GM19035 (cell line): ENCODE results near the gene B3GAT1.
"Not testable (repeated sequence)": the region's sequence is repeated elsewhere in the genome, so short reads cannot be mapped to it uniquely, and the experiment has no call there.

Source experiments
- ATAC-seq: cut with Tn5 transposase; IDR thresholded peaks from one replicate; pipeline ENCODE4 v1.9.1; 2021; ENCODE audit not compliant: unreplicated experiment

B3GAT1 gene

DNA sequence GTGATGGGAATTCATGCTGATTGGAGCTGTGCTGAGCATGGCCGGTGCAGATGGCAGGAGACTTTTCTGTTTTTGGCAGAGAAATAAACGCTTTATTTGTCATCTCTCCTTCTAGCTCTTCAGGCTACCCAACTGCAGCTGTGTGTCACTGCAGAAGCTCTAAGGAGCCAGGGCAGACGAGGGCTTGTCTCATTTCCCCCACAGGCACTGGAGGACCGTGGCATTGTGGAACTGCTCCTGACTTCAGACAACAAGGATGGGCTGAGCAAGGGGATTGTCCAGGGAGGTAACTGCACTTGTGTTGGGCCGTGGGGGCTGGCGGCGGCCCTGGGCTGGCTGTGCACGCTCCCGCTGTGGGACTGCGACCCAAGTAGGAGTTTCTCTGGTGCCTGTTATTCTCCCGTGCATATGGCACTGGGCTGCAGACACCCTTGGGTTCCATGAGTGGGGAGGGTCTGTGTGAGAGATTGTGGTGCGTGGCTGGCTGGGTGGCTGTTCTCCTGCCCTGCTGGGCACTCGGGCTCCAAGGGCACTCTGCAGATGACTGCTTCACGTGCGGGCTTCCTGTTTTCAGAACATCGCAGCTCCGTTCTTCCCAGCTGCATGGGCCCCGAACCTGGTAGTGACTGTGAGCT lies 53.1 kb downstream of the B3GAT1 start:
- no peak for ATAC-seq

- no peak for ATAC-seq
Observed at GRCh38 chr11:134358165-134358855, 53.7 kb downstream of the B3GAT1 start.

DNA sequence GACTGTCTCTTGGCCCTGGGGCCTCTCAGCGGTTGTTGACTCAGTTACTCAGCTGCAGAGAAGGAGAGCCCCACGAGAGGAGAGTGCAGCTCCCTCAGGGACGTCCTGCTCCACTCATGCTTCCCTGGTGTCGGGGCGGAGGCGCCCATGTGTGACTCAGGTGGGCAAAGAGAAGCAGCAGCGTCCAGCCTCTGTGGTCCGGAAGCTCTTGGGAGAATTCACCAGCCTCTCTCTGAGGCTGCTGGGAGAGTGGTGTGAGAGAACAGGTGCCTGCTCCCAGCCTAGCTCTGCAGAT lies 54.5 kb downstream of the B3GAT1 start:
- no peak for ATAC-seq

DNA sequence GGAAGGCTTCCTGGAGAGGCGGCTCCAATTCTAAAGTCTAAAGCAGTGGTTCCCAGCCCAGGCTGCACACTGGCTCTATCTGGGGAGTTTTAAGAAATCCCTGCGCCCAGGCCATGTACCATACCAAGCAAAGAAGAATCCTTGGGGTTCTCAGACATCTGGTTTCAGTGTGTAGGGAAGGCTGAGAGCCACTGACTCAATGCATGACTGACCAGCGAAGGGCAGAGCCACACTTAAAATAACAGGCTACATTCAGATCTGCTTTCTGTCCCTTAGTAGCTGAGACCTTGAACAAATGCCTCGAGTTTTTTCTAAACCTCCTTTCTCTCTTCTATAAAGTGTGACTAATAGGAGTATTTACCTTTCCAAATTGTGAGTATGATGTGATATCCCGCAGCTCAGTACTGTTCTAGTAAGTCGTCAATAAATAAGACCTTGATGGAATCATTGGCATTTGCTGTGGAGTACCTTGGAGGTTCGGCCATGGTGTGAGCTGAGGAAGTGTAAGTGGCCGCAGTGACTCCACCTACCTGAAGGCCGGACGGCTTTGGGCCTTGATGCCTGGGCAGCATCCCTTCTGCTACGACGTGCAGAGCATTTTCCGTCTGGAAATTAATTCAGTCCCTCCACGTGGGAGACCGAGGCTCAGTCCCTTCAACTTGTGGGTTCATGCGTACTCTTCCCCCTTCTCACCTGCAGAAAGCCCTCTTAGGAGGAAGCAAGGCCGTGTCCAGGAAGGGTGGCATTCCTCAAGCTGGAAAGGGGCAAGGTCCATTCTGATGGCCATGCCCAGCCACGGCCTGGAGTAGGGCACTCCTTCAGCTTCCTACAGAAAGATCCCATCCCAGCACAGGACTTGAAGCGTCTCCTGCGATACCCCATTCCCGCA lies 55.1 kb downstream of the B3GAT1 start:
- ATAC-seq = no peak

DNA sequence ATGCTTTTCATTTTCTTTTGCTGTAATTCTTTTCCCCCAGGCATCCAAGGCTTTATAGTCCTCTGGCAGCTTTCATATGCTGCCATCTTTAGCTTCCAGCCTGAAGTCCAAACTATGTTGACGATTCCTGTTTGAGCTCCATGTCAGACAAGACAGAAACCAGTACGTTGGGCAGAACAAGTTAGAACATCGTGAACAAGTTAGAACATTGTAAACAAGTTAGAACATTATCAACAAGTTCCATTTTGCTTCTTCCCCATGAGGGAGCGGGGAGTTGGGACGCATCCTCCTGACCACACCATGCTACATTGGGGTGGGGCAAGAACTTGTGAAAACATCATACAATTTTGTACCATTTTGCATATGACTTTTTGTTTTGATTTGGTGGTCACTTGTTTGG lies 56.4 kb downstream of the B3GAT1 start:
- no peak for ATAC-seq

DNA sequence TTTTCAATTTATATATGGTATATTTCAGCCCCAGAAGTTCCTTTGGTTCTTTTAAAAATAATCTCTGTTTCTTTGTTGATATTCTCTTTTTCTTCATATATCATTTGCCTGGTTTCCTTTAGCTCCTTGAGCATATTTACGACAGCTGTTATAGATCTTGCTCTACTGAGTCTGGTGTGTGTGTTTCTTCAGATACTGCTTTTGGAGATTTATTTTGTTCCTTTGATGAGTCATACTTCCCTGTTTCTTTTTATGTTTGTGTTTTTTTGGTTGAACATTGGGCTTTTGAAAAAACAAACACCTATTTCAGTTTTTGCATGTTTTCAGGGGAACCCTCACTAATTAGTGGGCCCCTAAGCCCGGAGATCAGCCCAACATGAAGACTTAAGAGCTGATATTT lies 56.9 kb downstream of the B3GAT1 start:
- no peak for ATAC-seq

GRCh38 chr11:134352111-134352510 lies 59.9 kb downstream of the B3GAT1 start:
- no peak for ATAC-seq

DNA sequence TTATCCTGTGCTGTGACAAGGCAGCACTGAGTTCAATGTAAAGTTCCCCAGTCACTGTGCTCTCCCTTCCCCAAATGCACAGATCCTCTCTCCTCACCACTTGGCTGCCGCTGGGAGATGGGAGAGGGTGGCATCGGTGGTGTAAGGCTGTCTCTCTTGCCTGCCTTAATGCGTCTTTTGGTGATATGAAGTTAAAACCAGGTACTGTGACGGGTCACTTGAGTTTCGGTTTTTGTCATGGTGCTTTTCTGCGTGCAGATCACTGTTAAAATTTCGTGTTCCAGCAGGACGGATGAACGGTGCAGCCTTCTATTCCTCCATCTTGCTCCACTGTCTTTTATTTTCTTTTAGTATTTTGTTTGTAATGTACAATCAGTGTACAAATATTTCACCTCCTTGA lies 61.7 kb downstream of the B3GAT1 start:
- peak; percentile 66 for ATAC-seq

GRCh38 chr11:134349802-134350355 lies 62.2 kb downstream of the B3GAT1 start:
- no peak for ATAC-seq

DNA sequence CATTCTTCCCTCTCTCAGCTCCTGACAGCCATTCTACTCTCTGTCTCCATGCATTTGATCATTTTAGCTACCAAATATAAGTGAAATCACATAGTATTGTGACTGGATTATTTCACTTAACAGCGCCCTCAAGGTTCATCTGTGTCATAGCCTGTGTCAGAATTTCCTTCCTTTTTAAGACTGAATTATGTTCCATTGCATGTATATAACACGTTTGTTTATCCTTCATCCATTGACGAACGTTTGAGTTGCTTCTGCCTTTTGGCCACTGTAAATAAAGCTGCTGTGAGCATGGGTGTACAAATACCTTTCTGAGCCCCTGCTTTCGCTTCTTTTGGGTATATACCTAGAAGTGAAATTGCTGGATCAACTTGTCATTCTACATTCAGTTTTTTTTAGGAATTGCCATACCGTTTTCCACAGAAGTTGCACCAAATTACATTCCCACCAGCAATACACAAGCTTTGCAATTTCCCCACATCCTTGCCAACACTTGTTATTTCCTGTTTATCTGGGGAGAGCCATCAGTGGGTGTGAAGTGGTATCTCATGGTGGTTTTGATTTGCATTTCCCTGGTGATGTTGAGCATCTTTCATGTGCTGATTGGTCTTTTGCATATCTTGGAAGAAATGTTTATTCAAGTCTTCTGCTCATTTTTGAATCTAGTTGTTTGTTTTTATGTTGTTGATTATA lies 62.8 kb downstream of the B3GAT1 start:
- ATAC-seq = peak; percentile 53

DNA sequence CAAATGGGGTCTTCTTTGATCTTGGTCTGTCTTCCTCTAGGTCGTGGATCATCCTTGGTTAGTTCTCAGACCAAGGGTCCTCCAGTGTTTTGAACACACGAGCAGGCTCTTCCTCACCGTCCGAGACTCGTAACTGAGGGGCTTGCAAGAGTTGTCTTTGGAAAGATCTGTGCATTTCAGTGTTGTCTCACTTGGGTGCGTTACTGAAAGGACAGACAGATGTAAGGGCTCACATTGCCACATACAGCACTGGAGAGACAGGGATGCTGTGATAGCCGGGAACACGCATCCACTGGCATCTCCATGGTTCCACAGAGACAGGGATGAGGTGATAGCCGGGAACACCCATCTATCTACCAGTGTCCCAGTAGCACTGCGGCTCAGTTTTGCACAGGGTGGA lies 64.6 kb downstream of the B3GAT1 start:
- ATAC-seq = no peak

GRCh38 chr11:134346976-134347350 lies 65.1 kb downstream of the B3GAT1 start:
- no peak for ATAC-seq

GRCh38 chr11:134346101-134346975 lies 65.7 kb downstream of the B3GAT1 start:
- ATAC-seq = no peak

GRCh38 chr11:134345237-134345550 lies 66.8 kb downstream of the B3GAT1 start:
- no peak for ATAC-seq

DNA sequence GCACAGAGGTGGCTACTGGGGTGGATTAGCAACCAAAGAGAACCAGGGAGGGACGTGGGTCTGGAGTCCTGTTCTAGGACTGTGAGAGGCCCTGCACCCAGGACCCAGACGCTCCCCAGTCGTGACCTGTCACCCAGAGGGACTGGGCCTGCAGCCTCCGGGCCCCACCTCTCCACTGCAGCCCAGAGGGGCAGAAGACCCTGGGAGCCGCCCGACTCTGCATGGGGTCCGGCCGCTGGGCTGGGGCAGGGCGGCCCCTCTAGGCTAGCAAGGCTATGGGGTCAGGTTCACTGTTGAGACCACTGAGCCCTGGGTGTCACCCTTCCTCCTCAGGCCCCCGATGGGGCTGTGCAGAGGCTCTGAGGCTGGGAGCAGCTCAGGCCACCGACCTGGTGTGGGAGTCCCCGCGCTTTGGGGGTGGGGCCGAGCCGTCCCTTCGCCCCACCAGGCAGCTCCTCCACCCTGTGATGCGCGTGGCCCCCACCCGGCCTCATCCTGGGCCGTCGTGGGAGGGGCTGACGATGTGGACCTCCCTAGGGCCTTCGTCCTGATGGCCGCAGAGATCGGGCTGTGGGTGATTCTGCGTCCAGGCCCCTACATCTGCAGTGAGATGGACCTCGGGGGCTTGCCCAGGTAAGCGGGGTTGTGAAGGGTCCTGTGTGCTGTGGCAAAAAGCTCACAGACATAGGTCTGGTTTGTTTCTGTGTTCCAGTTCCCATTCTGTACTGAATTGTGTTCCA lies 67.4 kb downstream of the B3GAT1 start:
- not testable (repeated sequence) for ATAC-seq

DNA sequence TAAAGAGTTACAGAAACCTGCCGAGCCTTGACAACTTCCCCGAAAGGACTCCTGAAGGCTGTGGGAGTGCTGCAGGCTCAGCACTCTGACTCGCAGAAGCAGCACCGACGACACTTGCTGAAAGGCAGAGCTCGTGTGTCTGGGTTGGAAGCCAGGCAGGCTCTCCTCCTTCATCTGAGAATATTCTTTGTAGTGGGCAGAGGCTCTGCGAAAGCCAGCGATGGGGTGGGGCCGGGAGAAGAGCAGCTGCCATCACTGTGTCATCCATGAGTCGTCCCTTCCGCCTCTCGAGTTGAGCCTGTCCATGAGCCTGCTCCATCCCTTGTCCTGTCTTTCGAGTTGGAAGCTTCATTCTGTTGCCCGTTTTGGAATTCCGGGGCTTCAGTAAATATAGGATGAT lies 68.4 kb downstream of the B3GAT1 start:
- ATAC-seq = no peak

DNA sequence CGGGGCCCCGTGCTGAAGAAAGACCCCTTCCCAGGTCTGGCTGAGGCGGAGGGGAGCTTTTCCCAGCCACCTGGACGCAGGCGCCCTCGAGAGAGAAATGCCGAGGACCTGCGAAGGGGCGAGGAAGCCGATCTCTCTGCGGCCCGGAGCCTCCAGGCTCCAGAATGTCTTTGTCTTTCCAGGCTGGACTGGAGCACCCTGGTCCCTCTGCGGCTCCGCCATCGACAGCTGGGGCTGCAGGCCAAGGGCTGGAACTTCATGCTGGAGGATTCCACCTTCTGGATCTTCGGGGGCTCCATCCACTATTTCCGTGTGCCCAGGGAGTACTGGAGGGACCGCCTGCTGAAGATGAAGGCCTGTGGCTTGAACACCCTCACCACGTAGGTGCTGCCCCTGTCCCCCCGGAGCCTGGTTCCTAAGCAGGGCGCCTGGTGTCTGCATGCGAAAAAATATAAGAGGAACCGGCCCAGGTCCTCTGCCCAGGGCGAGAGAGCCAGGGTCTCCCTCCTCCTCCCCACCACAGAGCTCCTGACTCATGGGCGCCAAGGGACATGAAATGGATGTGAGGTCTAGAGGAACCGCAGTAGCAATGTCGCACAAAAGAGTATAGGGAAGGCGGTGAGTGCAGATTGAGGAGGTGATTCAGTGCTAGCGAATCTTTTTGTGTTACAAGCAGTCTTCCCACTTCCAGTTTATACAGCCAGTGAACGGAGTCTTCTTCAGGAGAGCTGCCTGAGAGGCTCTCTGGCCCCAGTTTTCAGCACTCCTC lies 69.3 kb downstream of the B3GAT1 start:
- ATAC-seq = no peak

DNA sequence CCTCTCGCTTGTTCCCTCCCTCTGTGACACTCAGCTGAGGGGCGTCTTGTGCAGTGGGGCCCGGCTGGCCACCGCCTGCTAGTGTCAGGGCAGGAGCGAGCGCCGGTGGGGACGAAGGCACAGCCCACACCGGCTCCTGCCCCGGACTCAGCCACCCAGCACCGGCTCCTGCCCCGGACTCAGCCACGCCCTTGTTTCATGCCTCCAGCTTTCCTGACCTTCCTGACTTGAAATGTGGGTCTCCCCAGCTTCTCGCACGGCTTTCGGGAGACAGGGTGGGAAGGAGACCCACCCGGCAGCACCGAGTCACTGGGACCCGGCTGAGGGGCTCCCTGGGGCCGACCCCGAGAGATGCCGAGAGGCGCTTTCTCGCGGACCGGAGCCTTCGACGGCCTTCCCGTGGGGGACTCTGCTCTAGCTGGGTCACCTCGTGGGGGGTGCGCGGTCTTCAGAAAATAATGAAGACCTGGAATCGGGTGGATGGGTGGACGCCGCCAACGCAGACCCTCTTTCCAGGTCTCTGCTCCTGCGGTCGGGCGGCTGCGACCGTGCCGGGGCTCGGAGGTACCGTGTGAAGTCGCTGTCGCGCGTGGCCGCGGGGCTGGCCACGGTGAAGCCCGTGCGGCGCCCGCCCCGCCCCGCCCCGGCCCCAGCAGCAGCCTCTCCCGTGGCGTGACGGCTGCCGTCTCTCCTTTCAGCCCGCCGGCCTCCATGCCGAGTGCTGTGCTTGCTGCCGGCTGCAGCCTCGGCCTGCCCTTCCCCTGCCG lies 70.1 kb downstream of the B3GAT1 start:
- ATAC-seq = no peak
